GM18870 (cell line): Measurements from ENCODE around the gene SIDT2.

ENCODE experiments used
- ATAC-seq: cut with Tn5 transposase; IDR thresholded peaks from one replicate; pipeline ENCODE4 v1.9.1; 2021; ENCODE audit warnings: moderate library complexity; ENCODE audit not compliant: unreplicated experiment

SIDT2 gene

GRCh38 chr11:117187799-117188481, 9.4 kb downstream of the SIDT2 start:
- ATAC-seq = no peak

- ATAC-seq = no peak
Measured at GRCh38 chr11:117188620-117189081, 10.1 kb downstream of the SIDT2 start.

GRCh38 chr11:117189191-117189940, 10.8 kb downstream of the SIDT2 start:
- no peak for ATAC-seq

- ATAC-seq = no peak
Measured at GRCh38 chr11:117189941-117190544, 11.5 kb downstream of the SIDT2 start.

- no peak for ATAC-seq
Measured at GRCh38 chr11:117191680-117192400, 13.3 kb downstream of the SIDT2 start.

- no peak for ATAC-seq
Measured at GRCh38 chr11:117192401-117192875, 13.9 kb downstream of the SIDT2 start.

- no peak for ATAC-seq
Measured at GRCh38 chr11:117193130-117194020, 14.8 kb downstream of the SIDT2 start.

GRCh38 chr11:117194267-117194666, 15.7 kb downstream of the SIDT2 start:
- no peak for ATAC-seq

- no peak for ATAC-seq
Measured at GRCh38 chr11:117195258-117195657, 16.7 kb downstream of the SIDT2 start.

GRCh38 chr11:117195761-117196160, 17.2 kb downstream of the SIDT2 start:
- ATAC-seq = no peak

GRCh38 chr11:117197006-117197405, 18.5 kb downstream of the SIDT2 start:
- no peak for ATAC-seq

GRCh38 chr11:117197516-117198456, 19.2 kb downstream of the SIDT2 start:
- no peak for ATAC-seq

GRCh38 chr11:117198613-117199012, 20.1 kb downstream of the SIDT2 start:
- no peak for ATAC-seq

- no peak for ATAC-seq
Measured at GRCh38 chr11:117199053-117199915, 20.7 kb downstream of the SIDT2 start, which contains the start of gene TAGLN. TAGLN (plus strand) TSS chr11:117199370; CDS start chr11:117203014, 3,644 bp downstream.

GRCh38 chr11:117199916-117200812, 21.6 kb downstream of the SIDT2 start:
- ATAC-seq = no peak

GRCh38 chr11:117200813-117201657, 22.5 kb downstream of the SIDT2 start:
- no peak for ATAC-seq
